Measurements from ENCODE around the gene DNHD1. TPM values are rescaled to one million over a fixed set of nuclear protein-coding genes. Genes with fewer than 3 reads are reported as not detected.

Gene DNHD1
- total and polyA plus RNA-seq, 2 of the 4 experiments (the other 2 are of a cell fraction) = 1.8 to 3.6 TPM

GRCh38 chr11:6473451-6474412, 23.3 kb upstream of the DNHD1 start, which contains the start of gene TRIM3 (continued):
- TF ChIP-seq ELK1 (IDR thresholded peaks at IDR 0.05; ENCODE audit: borderline replicate concordance, low read depth, low read length) = no peak
- no peak for TF ChIP-seq NFE2L2 (IDR thresholded peaks at IDR 0.05; ENCODE audit: low read depth, low read length)
- TF ChIP-seq RCOR1 (IDR thresholded peaks at IDR 0.05; ENCODE audit: insufficient replicate concordance, low read length) = no peak
